GM12878 (cell line): Measurements from ENCODE around the gene MEMO1. TPM values are rescaled to one million over a fixed set of nuclear protein-coding genes. Genes with fewer than 3 reads are reported as not detected.

Source experiments
- ATAC-seq: fragments of 200-7000 bp; cut with Tn5 transposase; 3 replicates; pipeline ENCODE4 v1.9.1; 2020; ENCODE audit warnings: mild to moderate bottlenecking, moderate library complexity
- BruUV-seq: library from RNA; stranded (reverse); fragments of 400-500 nt; replicated peaks from 2 replicates; lab custom pipeline; 2021; lab: Mats Ljungman, UMichigan
- CTCF ChIA-PET: fragments of 300-600 bp; sonication (Branson Sonifier 250); formaldehyde crosslinking; extraction: SDS; loops from one replicate; lab custom pipeline; 2021; ENCODE audit warnings: inconsistent platforms; lab: Yijun Ruan, JAX
- POLR2A ChIA-PET: fragments of 350-600 bp; formaldehyde crosslinking; extraction: SDS; loops from one replicate; lab custom pipeline; 2021; ENCODE audit warnings: inconsistent platforms; lab: Charles Lee
- RAD21 ChIA-PET: fragments of 300-600 bp; sonication (Branson Sonifier 250); formaldehyde crosslinking; loops from one replicate; lab custom pipeline; 2023; ENCODE audit warnings: antibody characterized with exemption; ENCODE audit not compliant: unreplicated experiment; lab: Charles Lee
- SMC1A ChIA-PET: fragments of 300-600 bp; sonication (Branson Sonifier 250); formaldehyde crosslinking; loops from one replicate; lab custom pipeline; 2023; ENCODE audit not compliant: unreplicated experiment, uncharacterized antibody; lab: Charles Lee
- DNase-seq: peaks from one replicate; pipeline ENCODE4 v3.0.0-alpha.2; 2011; ENCODE audit warnings: low read depth, low spot score
- FAIRE-seq: peaks from 3 replicates; lab custom pipeline; 2011; peaks lifted over from hg19 to GRCh38; lab: Jason Lieb, UNC
- H2AFZ ChIP-seq: 2 replicates; pipeline ENCODE4 v1.6.0; 2011; ENCODE audit warnings: low read depth, low read length, control low read depth; ENCODE audit not compliant: control insufficient read depth
- H3K27ac ChIP-seq: 2 replicates; pipeline ENCODE4 v1.5.1; 2011; ENCODE audit warnings: control low read depth; ENCODE audit not compliant: control insufficient read depth, insufficient read depth
- H3K27me3 ChIP-seq, 2 experiments: replicated peaks in 1 of 2; 2 replicates each; pipeline versions ENCODE4 v1.6.0 to v1.6.1; 2011; ENCODE audit warnings: low read length in 1 of 2; ENCODE audit not compliant: control insufficient read depth in 2 of 2, insufficient read depth in 2 of 2
- H3K36me3 ChIP-seq, 2 experiments: 2 replicates each; pipeline ENCODE4 v1.5.1; 2011; ENCODE audit warnings: low read length in 1 of 2; ENCODE audit not compliant: control insufficient read depth in 2 of 2, insufficient read depth in 2 of 2
- H3K4me1 ChIP-seq: 2 replicates; pipeline ENCODE4 v1.6.1; 2011; ENCODE audit warnings: mild to moderate bottlenecking, low read length, moderate library complexity, mixed read lengths; ENCODE audit not compliant: control insufficient read depth, insufficient read depth
- H3K4me2 ChIP-seq: 2 replicates; pipeline ENCODE4 v1.6.0; 2011; ENCODE audit warnings: control low read depth; ENCODE audit not compliant: control insufficient read depth, insufficient read depth
- H3K4me3 ChIP-seq: fragments of 200-600 bp; sonication (generic); 2 replicates; pipeline ENCODE4 v1.5.1; 2016
- H3K79me2 ChIP-seq: 2 replicates; pipeline ENCODE4 v1.6.0; 2011; ENCODE audit warnings: low read length; ENCODE audit not compliant: control insufficient read depth, insufficient read depth
- H3K9ac ChIP-seq: 2 replicates; pipeline ENCODE4 v1.8.0; 2011; ENCODE audit warnings: low read length, control low read depth, mixed read lengths; ENCODE audit not compliant: control insufficient read depth, insufficient read depth
- H3K9me3 ChIP-seq: replicated peaks from 3 replicates; pipeline ENCODE4 v1.5.1; 2011; ENCODE audit warnings: mild to moderate bottlenecking, low read length; ENCODE audit not compliant: control insufficient read depth, insufficient read depth
- H4K20me1 ChIP-seq: 2 replicates; pipeline ENCODE4 v1.6.0; 2011; ENCODE audit not compliant: control insufficient read depth, insufficient read depth
- ATF7 ChIP-seq: fragments of 450-650 bp; IDR thresholded peaks from 2 replicates; pipeline ENCODE4 v1.6.1; 2016; ENCODE audit warnings: low read depth, mild to moderate bottlenecking
- BCL11A ChIP-seq: IDR thresholded peaks from 2 replicates; pipeline ENCODE4 v1.6.1; 2011; ENCODE audit warnings: low read depth, low read length
- BRCA1 ChIP-seq: IDR thresholded peaks from 2 replicates; pipeline ENCODE4 v1.6.1; 2011; ENCODE audit warnings: low read depth, low read length, improper control_type of control experiment
- FOS ChIP-seq: IDR thresholded peaks from 3 replicates; pipeline ENCODE4 v1.6.1; 2011; ENCODE audit warnings: borderline replicate concordance; ENCODE audit not compliant: insufficient read length; ENCODE audit errors: extremely low read depth
- KLF5 ChIP-seq: fragments of 450-650 bp; IDR thresholded peaks from 2 replicates; pipeline ENCODE4 v1.6.1; 2014; ENCODE audit warnings: mild to moderate bottlenecking; ENCODE audit not compliant: partially characterized antibody
- MEF2A ChIP-seq: IDR thresholded peaks from 2 replicates; pipeline ENCODE4 v1.6.1; 2011; ENCODE audit warnings: low read depth, mild to moderate bottlenecking, low read length, moderate library complexity; ENCODE audit not compliant: insufficient read depth
- NRF1 ChIP-seq: conservative IDR thresholded peaks from 2 replicates; pipeline ENCODE4 v1.6.1; 2011; ENCODE audit warnings: mild to moderate bottlenecking, low read depth, low read length, improper control_type of control experiment
- PAX5 ChIP-seq: IDR thresholded peaks from 2 replicates; pipeline ENCODE4 v1.6.1; 2011; ENCODE audit warnings: low read depth, low read length, borderline replicate concordance
- POLR2A ChIP-seq: IDR thresholded peaks from 2 replicates; pipeline ENCODE4 v1.6.1; 2011; ENCODE audit warnings: low read depth, mild to moderate bottlenecking, low read length
- RB1 ChIP-seq: fragments of 450-650 bp; formaldehyde crosslinking; IDR thresholded peaks from 2 replicates; pipeline ENCODE4 v1.6.1; 2017; ENCODE audit warnings: mild to moderate bottlenecking, borderline replicate concordance
- SIN3A ChIP-seq: IDR thresholded peaks from 2 replicates; pipeline ENCODE4 v1.6.1; 2012; ENCODE audit warnings: low read depth, low read length, improper control_type of control experiment
- SIX5 ChIP-seq: IDR thresholded peaks from 2 replicates; pipeline ENCODE4 v1.6.1; 2011; ENCODE audit warnings: mild to moderate bottlenecking, low read depth, low read length, moderate library complexity; ENCODE audit not compliant: severe bottlenecking
- SMC3 ChIP-seq: IDR thresholded peaks from 2 replicates; pipeline ENCODE4 v1.6.1; 2011; ENCODE audit warnings: low read length, improper control_type of control experiment, borderline replicate concordance
- TBL1XR1 ChIP-seq: IDR thresholded peaks from 2 replicates; pipeline ENCODE4 v1.6.1; 2012; ENCODE audit warnings: low read depth, low read length, improper control_type of control experiment
- ZNF217 ChIP-seq: fragments of 450-650 bp; IDR thresholded peaks from 2 replicates; pipeline ENCODE4 v1.6.1; 2017; ENCODE audit warnings: antibody characterized with exemption, mild to moderate bottlenecking
- ZNF384 ChIP-seq: IDR thresholded peaks from 2 replicates; pipeline ENCODE4 v1.6.1; 2012; ENCODE audit warnings: low read depth, mild to moderate bottlenecking, low read length, improper control_type of control experiment, borderline replicate concordance
- WGBS: methylation state at CpG from one replicate; pipeline ENCODE4 v1.1.6; 2016; ENCODE audit warnings: low lambda C conversion rate; ENCODE audit not compliant: insufficient replicate concordance, insufficient coverage; ENCODE audit errors: missing lambda C conversion rate; 5-methylcytosine and 5-hydroxymethylcytosine counted together
- in situ Hi-C: fragments of 300-500 bp; cut with MboI; formaldehyde crosslinking; loops from 9 replicates; pipeline ENCODE4 v1.14.3; 2018; ENCODE audit warnings: mixed read lengths
- intact Hi-C: fragments of 100-400 bp; cut with micrococcal nuclease; formaldehyde crosslinking; loops from one replicate; pipeline ENCODE4 v1.14.2; 2022; ENCODE audit not compliant: unreplicated experiment
- polyA plus RNA-seq, 11 experiments: library from polyadenylated mRNA; depleted of rRNA in 4 of 11; unstranded in 6 of 11; stranded (reverse) in 5 of 11; fragments of >200 nt; fragmentation: Nextera tagmentation in 4 of 11; fragmentation: Illumina TruSeq in 1 of 11; extraction: Ambion mirVana in 4 of 11; extraction: Trizol in 1 of 11; gene quantifications; 1 replicate in 1 of 11; 2 replicates in 10 of 11; pipeline versions ENCODE4 v1.2.1 to v1.2.3, GENCODE V29; 2011 to 2016; ENCODE audit warnings: inconsistent platforms in 2 of 11, missing spikeins in 2 of 11, low read depth in 1 of 11
- total RNA-seq, 4 experiments: library from RNA; depleted of rRNA in 3 of 4; stranded (reverse); fragments of >200 nt in 3 of 4; fragmentation: Illumina TruSeq in 1 of 4; extraction: Trizol in 1 of 4; gene quantifications; 2 replicates each; pipeline versions ENCODE4 v1.2.1 to v1.2.3, GENCODE V29; 2013 to 2021

The MEMO1 gene
- total and polyA plus RNA-seq, 10 of the 15 experiments (the other 5 are each of a cell fraction or from before 2014, with no cell fraction given) = 39.8 to 99.1 (median 72.2) TPM

DNA sequence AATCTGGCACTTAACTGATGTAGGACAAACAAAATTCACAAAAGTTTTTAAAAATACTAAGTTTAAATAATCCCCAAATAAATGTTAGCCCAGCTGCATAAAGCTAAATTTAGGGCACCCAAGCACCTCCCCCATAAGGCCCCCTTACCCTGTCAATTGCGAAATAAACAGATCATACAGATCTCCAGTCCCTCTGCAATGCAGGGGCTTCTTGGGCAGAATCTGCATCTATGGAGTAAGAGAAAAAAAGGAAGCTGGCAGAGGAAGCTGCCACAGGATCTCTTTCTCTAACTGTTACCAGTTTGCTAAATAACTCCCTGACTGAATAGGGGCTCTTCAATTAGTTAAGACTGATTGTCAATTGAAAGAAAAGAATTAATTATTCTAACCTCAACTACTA lies 117.7 kb downstream of the MEMO1 start:
- BruUV-seq = no TSS peak
- peaks cover 0 to 5% of the 10 kb centered on the region in 2 experiments; a peak in 2 of 4 replicates for H3K36me3 ChIP-seq
- peaks cover 9% of the 10 kb centered on the region for H3K4me1 ChIP-seq
- no peaks in the 10 kb centered on the region for H4K20me1 ChIP-seq
- FAIRE-seq (no peak), DNase-seq (no peak), ATAC-seq (no peak)
- ChIA-PET POLR2A (no interaction called here), SMC1A (interaction anchor here (0.6 to 1.3 kb wide), 5 partner anchors 20 to 773 kb away, joined by 3 read pairs; partner anchors contain the start of gene DPY30), CTCF (interaction anchor here (1.6 kb wide), 1 partner anchor 9 kb away, joined by 3 read pairs; no protein-coding TSS in a partner anchor), RAD21 (no interaction called here)
- intact Hi-C loops (no loop called here), in situ Hi-C loops (no loop called here)
- H3K27me3 ChIP-seq = no peaks in the 10 kb centered on the region
- peaks cover under 1% of the 10 kb centered on the region; the same call in 1 of the 2 replicates for H3K79me2 ChIP-seq
- no peak overlapping the region for H3K4me2 ChIP-seq
- WGBS = 100% methylated on average over 1 of the region's 1 CpG
- no peak overlapping the region for H2AFZ ChIP-seq
- no peaks in the 10 kb centered on the region for H3K9me3 ChIP-seq
- no peak overlapping the region for H3K4me3 ChIP-seq
- no peak overlapping the region for H3K27ac ChIP-seq
- TF ChIP-seq ZNF384 (no peak), SMC3 (no peak)
- H3K9ac ChIP-seq = no peak overlapping the region

DNA sequence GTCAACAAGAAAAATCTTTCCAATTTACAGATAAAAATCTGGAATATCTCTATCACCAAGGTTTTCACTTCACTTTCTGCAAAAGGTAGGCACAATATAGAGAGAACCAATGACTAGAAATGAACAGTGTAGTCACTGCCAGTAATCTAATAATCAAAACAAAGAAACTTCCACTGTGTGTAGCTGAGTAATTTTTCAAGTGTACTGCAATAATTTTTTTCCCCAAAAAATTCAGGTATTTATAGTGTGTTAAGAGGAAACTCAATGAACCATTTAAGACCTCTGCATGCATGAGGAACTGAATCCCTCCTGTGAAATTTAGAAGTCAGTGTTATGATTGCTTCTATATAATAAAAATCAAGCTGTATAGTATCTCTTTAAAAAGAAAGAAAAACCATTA lies 121.8 kb downstream of the MEMO1 start:
- Histone ChIP-seq H2AFZ (no peak overlapping the region), H3K36me3 (peaks cover 0 to 2% of the 10 kb centered on the region in 2 experiments; a peak in 2 of 4 replicates), H4K20me1 (no peaks in the 10 kb centered on the region), H3K9ac (no peak overlapping the region), H3K79me2 (peaks cover 2% of the 10 kb centered on the region; the same call in 1 of the 2 replicates), H3K4me1 (peaks cover 12% of the 10 kb centered on the region), H3K27me3 (no peaks in the 10 kb centered on the region), H3K9me3 (no peaks in the 10 kb centered on the region), H3K4me2 (no peak overlapping the region), H3K27ac (peak overlapping the region; percentile 53; the same call in 1 of the 2 replicates), H3K4me3 (no peak overlapping the region)
- in situ Hi-C loops = no loop called here
- FAIRE-seq (no peak), ATAC-seq (peak; percentile 62), DNase-seq (no peak)
- ChIA-PET SMC1A (interaction anchor here (0.5 to 1.8 kb wide), 3 partner anchors 122 to 205 kb away, joined by 3 to 6 read pairs (median 4); partner anchors contain the start of gene DPY30), POLR2A (interaction anchor here (1.1 kb wide), 1 partner anchor 276 kb away, joined by 3 read pairs; the partner anchor contains the start of gene SLC30A6), CTCF (interaction anchor here (0.7 to 1.6 kb wide), 6 partner anchors 8 to 150 kb away, joined by 3 to 5 read pairs (median 4); partner anchors contain the start of gene DPY30), RAD21 (interaction anchor here (1.2 to 2.4 kb wide), 2 partner anchors 13 to 119 kb away, joined by 3 to 8 read pairs; no protein-coding TSS in a partner anchor)
- no peak for TF ChIP-seq SIX5
- TF ChIP-seq MEF2A = no peak
- TF ChIP-seq TBL1XR1 = no peak
- no peak for TF ChIP-seq ZNF217
- TF ChIP-seq KLF5 = no peak
- no peak for TF ChIP-seq PAX5
- no peak for TF ChIP-seq RB1
- no peak for TF ChIP-seq FOS
- TF ChIP-seq BCL11A = no peak
- no peak for TF ChIP-seq ATF7
- no peak for TF ChIP-seq SIN3A
- no peak for TF ChIP-seq BRCA1
- TF ChIP-seq SMC3 = no peak
- no peak for TF ChIP-seq POLR2A
- TF ChIP-seq NRF1 = no peak
- intact Hi-C loops = loop anchor here (10.0 kb wide), 1 partner anchor 246 kb away; no protein-coding TSS in a partner anchor
- BruUV-seq = no TSS peak
